ENCODE measurements around the gene JPH3.

DNA sequence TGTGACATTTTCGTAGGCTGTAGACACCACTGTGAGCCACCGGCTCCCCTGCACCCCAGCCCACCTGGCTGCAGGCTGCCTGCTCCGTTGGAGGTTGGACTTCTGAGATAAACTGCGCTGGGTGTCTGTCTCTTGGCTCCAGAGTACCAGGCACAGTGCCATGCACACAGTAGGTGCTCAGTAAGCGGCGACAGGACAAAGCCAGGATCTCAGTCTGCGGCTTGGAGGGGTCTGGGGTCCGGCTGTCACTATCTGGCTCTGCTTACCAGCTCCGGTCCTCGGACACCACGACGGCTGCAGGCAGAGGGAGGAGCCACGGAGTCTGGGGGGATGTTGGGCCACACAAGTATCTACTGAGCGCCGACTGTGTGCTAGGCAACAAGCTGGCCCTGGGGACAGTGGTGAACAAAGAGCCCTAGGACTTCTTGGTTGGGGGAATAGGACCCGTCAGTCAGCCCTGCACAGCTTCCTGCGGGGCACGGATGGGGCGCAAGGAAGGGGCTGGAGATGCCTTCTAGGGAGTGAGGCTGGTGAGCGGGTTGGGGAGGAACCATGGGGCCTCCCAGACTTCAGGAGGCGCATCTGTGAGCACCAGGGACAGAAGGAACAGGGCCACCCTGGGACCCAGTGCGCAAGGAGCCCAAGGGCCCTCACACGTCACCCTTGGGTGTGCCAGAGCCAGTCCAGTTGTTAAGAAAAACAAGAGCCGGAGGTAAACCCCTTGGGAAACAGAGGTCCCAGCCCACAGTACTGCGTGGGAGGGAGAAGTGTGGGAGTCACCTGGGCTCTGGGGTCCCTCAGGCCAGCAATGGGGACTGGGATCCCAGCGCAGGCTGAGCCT, 17.3 kb downstream of the JPH3 start:
- TF ChIP-seq CTCF (IDR thresholded peaks at IDR 0.05) (no peak), POLR2A (IDR thresholded peaks at IDR 0.05) (no peak)
